ENCODE data around the gene DLG2. TPM values are rescaled to one million over a fixed set of nuclear protein-coding genes. Genes with fewer than 3 reads are reported as not detected.

The DLG2 gene
- total and polyA plus RNA-seq, 9 of the 15 experiments (the other 6 are each of a cell fraction or from before 2014, with no cell fraction given) = 0.52 to 1.6 (median 0.95) TPM

- Histone ChIP-seq H3K4me2 (ENCODE audit: insufficient read depth, low read length) (no peak overlapping the region), H3K9ac (ENCODE audit: insufficient read depth in 1 of 2, low read depth in 2 of 2, low read length in 2 of 2) (no peak overlapping the region), H2AFZ (ENCODE audit: low read depth, low read length) (no peak overlapping the region), H3K36me3 (ENCODE audit: control insufficient read depth, insufficient read depth, low read length) (no peaks in the 10 kb centered on the region), H4K20me1 (replicated peaks; ENCODE audit: control insufficient read depth, insufficient read depth, low read length) (no peaks in the 10 kb centered on the region), H3K79me2 (ENCODE audit: control insufficient read depth, insufficient read depth, low read length) (no peaks in the 10 kb centered on the region), H3K27ac (ENCODE audit: extremely low read depth, low read depth, low read length) (no peak overlapping the region), H3K9me1 (ENCODE audit: control insufficient read depth, insufficient read depth, low read length) (no peaks in the 10 kb centered on the region), H3K4me1 (replicated peaks in 1 of 2; ENCODE audit: control insufficient read depth in 2 of 2, insufficient read depth in 2 of 2, low read length in 2 of 2) (no peaks in the 10 kb centered on the region), H3K9me3 (replicated peaks; ENCODE audit: control insufficient read depth, insufficient read depth, low read depth, low read length) (no peaks in the 10 kb centered on the region), H3K4me3 (no peak overlapping the region), H3K27me3 (ENCODE audit: control insufficient read depth in 2 of 2, insufficient read depth in 2 of 2, low read length in 2 of 2) (no peaks in the 10 kb centered on the region)
- 2% methylated on average over 3 of the region's 3 CpGs for WGBS (ENCODE audit: insufficient coverage, low coverage, missing lambda C conversion rate)
- FAIRE-seq (no peak), ATAC-seq (no peak), DNase-seq (ENCODE audit: extremely low read depth in 1 of 4, low spot score in 3 of 4) (no peak)
- BruUV-seq (replicated peaks) = no TSS peak
- POLR2A ChIA-PET = no interaction called here
- in situ Hi-C loops (cut with MboI) (no loop called here), intact Hi-C loops (cut with micrococcal nuclease) (no loop called here)
- no peak for TF ChIP-seq THRB (CRISPR knock-in tag; conservative IDR thresholded peaks at IDR 0.05)
- no peak for TF ChIP-seq EP300 (IDR thresholded peaks at IDR 0.05; ENCODE audit: low read length)
- TF ChIP-seq TEAD4 (IDR thresholded peaks at IDR 0.05; ENCODE audit: low read length) = no peak
- no peak for TF ChIP-seq TEAD4 (CRISPR knock-in tag; IDR thresholded peaks at IDR 0.05; ENCODE audit: borderline replicate concordance)
- no peak for TF ChIP-seq SETDB1 (IDR thresholded peaks at IDR 0.05; ENCODE audit: low read length)
- no peak for TF ChIP-seq CHAMP1 (IDR thresholded peaks at IDR 0.05)
- no peak for TF ChIP-seq AFF4 (CRISPR knock-in tag; IDR thresholded peaks at IDR 0.05)
- peak; percentile 49 for TF ChIP-seq RFX1 (IDR thresholded peaks at IDR 0.05)
- no peak for TF ChIP-seq ESRRB (CRISPR knock-in tag; IDR thresholded peaks at IDR 0.05; ENCODE audit: borderline replicate concordance)
- CTCF ChIA-PET (ENCODE audit: low intra/inter-chr PET ratio) = no interaction called here
Observed at GRCh38 chr11:84890676-84891075, 736.5 kb downstream of the DLG2 start.

All from K562 (cell line).